HG03469 (cell line): Measurements from ENCODE around the gene KATNAL2.
"Not testable (repeated sequence)": the region's sequence is repeated elsewhere in the genome, so short reads cannot be mapped to it uniquely, and the experiment has no call there.

ENCODE experiments used
- ATAC-seq: cut with Tn5 transposase; IDR thresholded peaks from one replicate; pipeline ENCODE4 v1.9.1; 2021; ENCODE audit warnings: mild to moderate bottlenecking, moderate library complexity, moderate number of reproducible peaks; ENCODE audit not compliant: unreplicated experiment

KATNAL2 gene

DNA sequence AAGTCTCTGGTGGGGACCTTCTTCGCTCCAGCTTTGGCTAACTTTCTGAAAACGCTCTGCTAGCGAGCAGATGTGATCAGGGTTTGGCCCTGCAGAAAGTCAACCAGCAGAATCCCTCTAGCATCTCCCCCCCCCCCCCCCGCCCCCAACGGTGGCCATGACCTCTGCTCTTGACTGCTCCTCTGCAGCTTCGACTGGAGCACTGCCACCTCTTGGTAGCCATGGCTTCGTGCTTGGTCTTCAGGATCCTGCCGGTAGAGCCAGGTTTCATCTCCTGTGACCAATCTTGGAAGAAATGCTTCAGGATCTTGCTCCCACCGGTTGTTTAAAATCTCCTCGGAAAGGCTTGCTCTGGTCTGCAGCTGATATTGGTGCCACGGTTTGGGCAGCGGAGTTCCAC lies 113.5 kb downstream of the KATNAL2 start:
- ATAC-seq: not testable (repeated sequence)

DNA sequence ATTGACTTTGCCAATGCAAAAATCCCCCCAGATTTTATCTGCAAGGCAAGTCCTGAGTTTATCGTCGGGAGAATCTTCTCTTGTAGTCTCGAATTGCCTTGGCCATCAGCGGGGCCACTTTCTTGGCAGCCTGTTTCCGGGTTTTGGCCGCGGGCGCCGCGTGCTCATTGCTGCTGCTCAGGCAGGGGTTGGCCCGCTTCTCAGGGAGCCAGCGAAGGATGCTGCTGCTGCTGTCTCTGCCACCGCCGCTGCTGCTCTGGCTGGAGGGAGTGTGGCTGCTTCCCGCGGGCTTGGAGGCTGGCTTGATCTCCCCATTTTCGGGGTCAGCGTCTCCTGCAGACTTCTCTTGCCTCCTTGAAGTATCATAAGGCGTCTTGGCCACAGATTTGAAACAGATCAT lies 115.5 kb downstream of the KATNAL2 start:
- no peak for ATAC-seq

DNA sequence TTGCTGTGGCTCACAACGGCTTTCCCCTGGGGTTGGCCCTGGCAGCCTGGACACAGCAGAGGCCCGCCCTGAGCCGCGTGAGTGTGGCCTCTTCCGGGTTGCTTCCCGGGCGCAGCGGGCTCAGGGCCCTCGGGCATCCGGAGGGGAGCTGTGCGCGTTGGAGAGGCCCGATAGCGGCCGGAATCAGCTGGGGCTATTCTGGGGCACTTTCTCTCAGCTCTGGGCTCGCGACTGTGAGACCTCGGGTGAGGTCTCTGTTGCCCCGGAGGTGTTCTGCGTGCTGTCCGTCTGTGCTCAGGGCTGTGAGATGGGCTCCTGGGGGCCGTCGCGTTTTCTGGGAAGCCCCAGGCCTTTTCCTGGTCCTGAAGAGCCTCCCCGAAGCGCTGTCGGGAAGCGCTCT lies 117.2 kb downstream of the KATNAL2 start:
- not testable (repeated sequence) for ATAC-seq

DNA sequence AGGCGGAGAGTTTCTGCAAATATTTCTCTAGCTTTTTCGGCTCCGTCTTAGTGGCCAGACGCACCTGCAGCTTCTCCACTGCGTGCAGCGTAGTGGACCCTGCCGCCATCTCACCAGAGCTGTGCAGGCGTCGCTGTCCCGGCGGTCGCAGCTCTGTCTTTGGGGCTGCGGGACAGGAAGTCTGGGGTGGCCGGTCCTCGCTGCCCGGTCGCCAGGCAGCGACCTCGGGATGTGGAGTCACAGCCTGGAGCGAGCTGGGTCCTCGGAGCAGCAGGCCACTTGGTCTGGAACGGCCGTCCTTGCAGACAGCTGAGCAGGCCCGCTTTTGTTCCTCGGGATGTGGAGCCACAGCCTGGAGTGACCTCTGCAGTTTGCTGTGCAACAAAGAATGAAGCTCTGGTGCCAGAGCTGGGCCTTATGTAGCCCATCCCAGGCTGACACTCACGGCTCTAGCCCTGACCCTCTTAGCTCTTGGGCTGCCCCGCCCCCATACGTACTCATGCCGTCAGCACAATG lies 117.8 kb downstream of the KATNAL2 start, which contains the start of gene ELOA2:
Gene ELOA2 (minus strand): TSS at position 466 of the 516 bp plus-strand sequence. CDS start 357 bp downstream, at position 109.
- no peak for ATAC-seq

DNA sequence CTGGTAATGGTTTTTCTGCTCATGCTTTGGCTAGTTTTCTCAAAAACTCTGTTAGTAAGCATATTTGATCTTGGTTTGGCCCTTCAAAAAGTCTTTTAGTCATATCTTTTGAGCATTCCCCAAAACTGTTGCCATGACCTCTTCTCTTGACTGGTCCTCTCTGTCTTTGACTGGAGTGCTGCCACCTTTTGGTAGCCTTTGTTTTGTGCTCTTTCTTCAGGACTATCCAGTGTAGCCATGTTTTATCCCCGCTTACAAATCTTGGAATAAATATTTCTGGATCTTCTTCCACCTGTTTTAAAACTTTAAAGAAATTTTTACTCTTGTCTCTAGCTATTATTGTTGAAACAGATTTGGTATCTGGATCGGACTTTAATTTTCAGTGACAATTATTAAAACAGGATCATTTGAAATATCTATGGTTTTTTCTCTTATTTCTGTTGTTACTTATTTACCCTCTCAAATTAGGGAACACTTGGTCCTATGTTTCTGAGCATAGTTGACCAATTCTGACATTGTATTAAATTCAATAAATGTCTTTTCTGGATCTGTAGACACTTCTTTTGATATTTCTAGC lies 119.0 kb downstream of the KATNAL2 start:
- ATAC-seq: no peak

DNA sequence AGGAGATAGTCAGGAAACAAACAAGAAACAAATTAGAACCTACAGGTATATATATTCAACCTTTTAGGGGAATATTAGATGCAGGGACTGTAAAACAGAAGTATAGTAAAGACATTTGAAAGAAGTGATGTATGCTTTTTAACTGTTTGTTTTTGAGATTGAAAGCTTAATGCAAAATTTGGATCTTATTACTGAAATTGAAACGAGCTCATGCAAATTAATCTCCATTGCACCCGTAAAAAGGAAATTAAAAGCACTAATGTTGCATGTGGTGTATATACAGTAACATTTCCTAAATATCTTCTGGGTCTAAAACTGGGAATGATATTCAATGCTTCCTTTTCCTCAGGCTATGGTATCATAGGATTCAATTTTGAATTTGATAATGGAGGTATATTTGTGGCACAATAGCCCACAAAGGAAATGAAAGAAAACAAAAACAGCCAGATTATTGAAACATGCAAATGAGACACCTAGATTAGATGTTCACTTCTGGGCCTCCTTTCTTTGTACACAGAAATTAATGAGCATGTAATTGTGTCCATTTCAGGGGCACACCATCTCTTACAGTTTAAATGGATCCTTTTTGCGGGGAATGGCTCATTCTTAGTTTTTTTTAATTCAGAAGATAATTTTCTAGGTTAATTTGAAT lies 119.7 kb downstream of the KATNAL2 start:
- no peak for ATAC-seq

DNA sequence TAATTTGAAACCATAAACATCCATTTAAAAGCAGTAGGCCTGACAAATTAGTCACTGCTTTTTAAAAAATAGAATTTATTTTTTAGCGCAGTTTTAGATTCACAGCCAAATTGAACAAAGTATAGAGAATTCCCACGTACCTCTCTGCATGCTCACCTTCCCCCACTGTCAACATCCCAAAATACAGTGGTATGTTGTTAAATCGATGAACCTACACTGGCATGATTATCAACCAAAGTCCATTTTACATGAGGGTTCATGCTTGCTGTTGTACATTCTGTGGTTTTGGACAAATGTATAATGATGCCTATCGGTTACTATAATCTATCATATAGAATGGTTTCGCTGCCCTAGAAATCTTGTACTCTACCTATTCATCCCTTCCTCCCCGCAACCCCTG lies 123.6 kb downstream of the KATNAL2 start:
- no peak for ATAC-seq

DNA sequence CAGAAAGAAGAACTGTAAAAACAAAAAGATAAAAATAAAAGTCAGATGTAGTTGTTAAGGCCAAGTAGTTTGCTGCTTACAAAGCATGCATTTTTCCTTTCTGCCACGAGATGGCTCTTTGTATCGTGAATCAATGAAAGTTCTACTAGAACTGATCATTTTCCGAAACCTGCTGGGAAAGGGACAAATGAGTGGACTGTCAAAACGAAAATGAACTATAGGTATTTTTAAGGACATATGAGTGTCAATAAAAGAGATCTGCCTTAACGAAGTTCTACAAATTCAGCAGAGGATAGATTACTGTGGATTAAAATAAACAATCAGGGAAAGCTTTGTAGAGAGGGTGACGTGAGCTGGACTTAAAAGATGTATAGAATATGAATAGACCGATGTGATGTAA lies 133.1 kb downstream of the KATNAL2 start:
- ATAC-seq: no peak

DNA sequence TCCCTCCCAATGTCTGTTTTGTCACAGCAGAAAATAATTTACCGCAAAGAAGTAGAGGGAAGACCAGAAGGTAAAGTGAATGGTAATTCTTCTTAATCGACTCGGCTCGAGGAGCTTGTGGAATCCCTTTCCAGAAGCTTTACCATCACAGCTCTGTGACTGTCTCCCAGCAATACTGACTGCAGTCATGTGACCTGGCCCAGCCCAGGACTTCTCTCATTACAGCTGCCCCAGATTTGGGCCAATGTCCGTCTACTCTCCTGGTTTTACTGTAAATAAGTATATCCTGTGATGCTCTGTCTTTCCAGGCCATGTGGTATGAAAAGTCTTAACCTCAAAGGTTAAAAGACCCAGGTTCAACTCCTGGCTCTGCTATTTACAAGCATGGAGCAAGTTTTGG lies 137.0 kb downstream of the KATNAL2 start:
- no peak for ATAC-seq

DNA sequence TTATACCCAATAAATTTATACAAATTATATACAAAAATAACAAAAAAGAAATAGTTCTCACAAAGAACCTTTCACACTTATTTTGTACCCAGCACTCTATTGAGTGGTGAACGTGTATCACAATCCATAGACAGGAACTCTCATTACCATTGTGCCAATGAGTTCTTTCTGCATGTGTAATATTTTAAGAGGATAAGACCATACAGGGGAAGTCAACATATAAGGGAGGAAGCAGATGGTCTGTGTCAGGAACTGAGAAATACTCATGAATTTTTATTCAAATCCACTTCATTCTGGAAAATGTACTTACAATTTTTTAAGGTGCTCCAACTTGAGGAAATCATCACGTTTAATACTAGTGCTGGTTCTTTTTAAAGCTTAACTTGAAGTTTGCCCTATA lies 145.1 kb downstream of the KATNAL2 start:
- no peak for ATAC-seq

DNA sequence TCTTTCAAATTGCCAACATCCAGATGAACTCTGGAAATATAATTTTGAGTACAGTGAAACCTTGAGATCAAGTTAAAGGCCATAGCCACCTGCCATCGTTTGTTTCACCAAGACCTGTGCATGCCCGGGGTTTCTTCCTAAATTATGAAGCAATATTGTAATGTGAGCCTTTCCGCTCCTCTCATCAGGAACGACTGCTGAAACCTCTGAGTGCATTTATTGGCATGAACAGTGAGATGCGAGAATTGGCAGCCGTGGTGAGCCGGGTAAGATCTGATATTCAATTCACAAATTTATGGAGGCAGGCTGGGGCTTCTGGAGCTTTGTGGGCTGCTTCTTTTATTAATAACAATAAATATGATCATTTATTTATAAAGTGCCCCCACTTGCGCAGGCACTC lies 145.7 kb downstream of the KATNAL2 start:
- no peak for ATAC-seq

DNA sequence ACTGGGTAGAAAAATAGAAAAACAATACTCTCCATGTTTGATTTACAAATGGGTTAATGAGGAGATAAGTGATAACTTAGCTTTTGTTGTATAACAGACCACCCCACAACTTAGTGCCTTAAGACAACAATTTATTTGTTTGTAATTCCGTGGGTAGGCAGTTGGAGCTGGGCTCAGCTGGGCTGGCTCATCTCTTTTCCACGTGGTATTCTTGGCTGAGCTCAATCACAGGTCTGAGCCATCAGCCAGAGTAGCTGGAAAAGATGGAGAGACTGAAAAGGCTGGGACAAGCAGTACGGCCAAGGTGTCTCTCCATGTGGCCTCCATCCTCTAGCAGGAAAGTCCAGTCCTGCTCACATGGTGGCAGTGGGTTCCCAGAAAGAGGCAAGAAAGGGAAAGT lies 150.2 kb downstream of the KATNAL2 start:
- ATAC-seq: no peak

DNA sequence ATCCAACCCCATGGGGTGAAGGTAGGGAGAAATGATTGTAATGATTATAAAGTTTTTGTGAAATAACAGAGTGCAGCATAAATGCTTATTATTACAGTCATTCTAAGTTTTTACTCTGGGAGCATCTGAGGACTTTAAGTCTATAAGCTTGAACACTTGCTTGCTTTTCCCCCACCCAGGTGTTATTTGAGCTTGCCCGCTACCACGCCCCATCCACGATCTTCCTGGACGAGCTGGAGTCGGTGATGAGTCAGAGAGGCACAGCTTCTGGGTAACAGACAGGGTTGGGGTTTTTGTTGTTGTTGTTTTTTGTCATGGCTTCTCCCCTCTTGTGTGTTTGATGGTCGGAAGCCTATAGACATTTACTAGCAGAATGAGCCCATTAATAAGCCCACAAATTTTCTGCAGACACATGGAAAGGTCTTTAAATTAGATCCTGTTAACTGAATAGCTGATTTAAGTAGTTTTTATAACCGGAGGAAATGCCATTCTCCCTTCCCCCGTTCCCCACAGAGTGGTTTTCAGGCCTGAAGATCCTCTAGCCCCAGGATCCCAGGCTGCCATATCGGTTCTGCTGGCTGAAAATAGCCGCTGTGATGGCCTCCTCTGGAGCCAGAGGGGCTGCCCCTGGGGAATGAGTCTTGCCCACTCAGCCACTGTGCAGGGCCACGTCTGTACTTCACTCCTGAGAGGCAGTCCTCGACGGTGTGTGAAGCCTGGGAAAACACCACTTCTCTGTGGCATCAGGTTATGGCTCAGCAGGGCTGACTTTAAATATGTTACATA lies 157.9 kb downstream of the KATNAL2 start:
- no peak for ATAC-seq

DNA sequence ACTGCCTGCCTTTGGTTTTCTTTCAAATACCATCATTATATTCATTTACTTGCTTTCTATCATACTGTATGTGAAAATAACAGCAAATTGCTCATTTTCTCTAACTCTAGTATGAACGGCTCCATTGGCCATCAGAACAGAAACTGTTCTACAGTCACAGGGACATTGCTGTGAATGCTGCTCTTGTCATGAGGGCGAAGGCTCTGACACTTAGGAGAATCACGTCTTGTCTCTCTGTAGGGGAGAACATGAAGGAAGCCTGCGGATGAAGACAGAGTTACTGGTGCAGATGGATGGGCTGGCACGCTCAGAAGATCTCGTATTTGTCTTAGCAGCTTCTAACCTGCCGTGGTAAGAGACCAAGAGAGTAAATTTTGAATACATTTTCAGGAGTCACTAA lies 159.7 kb downstream of the KATNAL2 start:
- ATAC-seq: no peak

DNA sequence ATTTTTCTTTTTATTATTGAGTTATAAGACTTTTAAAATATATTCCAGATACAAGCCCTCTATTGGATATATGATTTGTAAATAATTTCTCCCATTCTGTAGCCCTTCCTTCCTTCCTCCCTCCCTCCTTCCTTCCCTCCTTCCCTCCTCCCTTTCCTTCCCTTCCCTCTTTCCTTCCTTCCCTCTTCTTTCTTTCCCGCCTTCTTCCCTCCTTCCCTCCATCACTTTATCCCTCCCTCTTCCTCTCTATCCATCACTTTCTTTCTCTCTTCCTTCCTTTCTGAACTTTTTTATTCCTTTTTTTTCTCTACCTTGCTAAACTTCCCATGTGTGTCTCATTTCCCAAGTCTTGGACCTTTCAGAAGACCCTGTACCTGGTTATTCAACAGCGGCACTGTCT lies 163.5 kb downstream of the KATNAL2 start:
- ATAC-seq: no peak

DNA sequence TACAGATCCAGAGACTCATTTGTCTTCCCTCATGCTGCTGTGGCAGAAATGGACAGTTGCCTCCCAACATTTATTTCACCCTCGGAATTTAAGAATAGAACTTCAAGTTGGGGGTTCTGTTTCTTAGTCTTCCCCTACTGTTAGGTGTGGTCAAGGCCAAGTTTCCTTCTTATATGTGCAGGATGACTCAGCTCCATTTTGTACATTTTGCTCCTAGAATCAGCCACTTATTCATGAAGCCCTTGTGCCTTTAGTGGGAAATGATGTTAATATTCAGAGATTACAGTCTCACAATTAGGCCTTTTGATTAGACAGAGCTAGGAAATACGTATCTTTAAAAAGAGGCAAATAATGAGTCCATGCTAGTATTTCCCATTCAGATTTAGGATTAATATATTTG lies 164.2 kb downstream of the KATNAL2 start:
- no peak for ATAC-seq

DNA sequence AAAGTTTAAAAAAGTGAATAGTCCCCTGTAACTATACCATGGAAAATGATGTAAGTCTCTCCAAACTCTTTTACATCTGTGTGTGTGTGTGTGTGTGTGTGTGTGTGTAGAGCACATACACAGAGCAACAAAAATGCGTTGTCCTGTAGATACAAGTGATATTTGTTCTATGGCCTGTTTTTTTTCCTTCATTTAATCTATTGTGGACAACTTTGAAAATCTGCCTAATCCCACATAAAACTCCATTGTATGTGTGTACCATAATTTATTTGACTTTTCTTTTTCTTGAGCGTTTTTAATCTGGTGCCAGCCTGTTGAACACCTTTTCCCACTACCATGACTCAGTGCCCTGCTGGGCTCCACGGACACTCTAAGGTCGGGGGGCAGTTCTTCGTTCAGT lies 170.3 kb downstream of the KATNAL2 start:
- ATAC-seq: no peak

DNA sequence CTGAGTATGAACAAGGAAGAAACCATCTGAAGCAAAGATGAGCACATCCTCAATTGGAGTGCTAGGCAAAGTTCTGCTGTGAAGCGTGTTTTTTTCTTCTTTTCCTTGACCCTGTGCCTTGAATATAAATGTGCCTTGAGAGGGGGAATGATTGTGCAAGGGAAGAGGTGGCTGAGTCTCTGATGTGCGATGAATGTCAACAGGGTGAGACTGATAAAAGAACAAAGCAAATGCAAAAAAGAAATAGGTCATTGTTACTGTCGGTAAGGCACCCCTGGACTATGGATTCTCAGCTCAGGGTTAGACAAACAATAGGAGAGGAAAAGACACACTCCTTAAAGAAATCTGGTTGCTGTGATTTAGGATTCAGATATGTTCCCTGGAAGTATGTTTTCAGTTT lies 178.4 kb downstream of the KATNAL2 start:
- ATAC-seq: no peak

DNA sequence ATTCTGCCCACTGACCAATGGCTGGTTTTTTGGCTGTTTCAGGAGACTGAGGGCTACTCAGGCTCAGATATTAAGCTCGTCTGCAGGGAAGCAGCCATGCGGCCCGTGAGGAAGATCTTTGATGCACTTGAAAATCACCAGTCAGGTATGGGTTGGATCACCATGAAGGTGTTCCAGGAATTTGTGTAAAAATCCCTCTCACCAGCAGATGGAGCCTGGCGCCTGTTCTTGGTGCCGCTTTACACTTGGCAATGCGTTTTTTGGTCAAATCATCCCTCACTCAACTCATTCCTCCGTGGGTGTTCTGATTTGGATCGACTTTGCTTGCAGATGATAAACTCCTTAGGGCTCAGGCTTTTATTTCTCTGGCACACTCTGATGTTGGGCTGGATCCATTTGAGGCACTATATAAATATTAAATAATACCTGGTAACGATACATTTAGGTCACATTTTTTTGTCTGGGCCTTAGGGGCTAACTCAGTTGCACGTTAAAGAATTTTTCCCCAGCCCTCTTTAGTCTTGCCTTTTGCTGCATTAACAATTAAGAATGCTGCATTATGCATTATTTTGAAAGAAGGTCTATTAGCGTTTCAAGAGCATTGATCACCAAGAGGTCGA lies 182.9 kb downstream of the KATNAL2 start:
- no peak for ATAC-seq

DNA sequence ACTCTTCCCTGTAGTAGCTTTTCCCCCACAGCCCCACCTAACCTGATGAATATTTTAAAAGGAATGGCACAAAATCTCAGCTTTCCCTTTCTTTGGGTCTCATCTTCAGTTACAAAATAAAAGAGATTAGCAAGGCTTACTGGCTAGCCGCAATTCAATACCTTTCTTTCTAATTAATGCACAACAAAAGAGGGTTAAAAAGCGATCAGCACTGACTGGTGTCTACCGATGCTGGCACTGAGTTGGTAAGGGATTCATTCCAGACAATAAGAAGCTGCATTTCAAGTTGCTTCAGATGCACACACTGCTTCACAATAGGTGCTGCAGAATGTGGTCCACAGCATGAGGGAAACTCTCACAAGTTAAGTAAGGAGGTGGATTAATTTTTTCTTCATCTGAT lies 191.0 kb downstream of the KATNAL2 start:
- no peak for ATAC-seq

DNA sequence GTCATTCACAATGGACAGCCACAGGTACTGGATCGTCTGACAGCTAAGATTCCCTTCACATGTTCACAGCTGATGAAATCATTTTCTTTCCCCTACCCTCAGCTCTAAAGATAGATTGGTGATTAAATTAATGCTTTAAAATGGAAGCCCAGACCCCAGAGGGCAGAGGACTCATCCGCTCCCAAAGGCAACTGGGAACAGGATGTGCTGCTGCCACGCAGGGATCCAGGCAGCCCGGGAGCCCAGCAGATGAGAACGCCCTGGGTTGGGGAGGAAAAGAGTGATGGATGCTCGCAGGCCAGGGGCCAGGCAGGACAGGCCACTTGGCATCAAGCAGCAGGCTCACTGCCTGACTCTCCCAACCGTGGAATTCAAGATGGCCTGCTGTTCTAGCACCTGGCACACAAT lies 191.6 kb downstream of the KATNAL2 start:
- ATAC-seq: no peak
